KBM-7 (cell line): ENCODE data around the gene ANGPTL3.
"Not testable (repeated sequence)": the region's sequence is repeated elsewhere in the genome, so short reads cannot be mapped to it uniquely, and the experiment has no call there.

Experiments used
- DNase-seq: peaks from one replicate; pipeline ENCODE4 v3.0.0-alpha.2; 2015
- in situ Hi-C: fragments of 300-500 bp; cut with MboI; formaldehyde crosslinking; loops from 2 replicates; pipeline ENCODE4 v1.14.3; 2020; ENCODE audit warnings: low sequenced_read_pairs, low pct_unique_long_range_greater_than_20kb, mixed read lengths

The ANGPTL3 gene, protein sequence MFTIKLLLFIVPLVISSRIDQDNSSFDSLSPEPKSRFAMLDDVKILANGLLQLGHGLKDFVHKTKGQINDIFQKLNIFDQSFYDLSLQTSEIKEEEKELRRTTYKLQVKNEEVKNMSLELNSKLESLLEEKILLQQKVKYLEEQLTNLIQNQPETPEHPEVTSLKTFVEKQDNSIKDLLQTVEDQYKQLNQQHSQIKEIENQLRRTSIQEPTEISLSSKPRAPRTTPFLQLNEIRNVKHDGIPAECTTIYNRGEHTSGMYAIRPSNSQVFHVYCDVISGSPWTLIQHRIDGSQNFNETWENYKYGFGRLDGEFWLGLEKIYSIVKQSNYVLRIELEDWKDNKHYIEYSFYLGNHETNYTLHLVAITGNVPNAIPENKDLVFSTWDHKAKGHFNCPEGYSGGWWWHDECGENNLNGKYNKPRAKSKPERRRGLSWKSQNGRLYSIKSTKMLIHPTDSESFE

DNA sequence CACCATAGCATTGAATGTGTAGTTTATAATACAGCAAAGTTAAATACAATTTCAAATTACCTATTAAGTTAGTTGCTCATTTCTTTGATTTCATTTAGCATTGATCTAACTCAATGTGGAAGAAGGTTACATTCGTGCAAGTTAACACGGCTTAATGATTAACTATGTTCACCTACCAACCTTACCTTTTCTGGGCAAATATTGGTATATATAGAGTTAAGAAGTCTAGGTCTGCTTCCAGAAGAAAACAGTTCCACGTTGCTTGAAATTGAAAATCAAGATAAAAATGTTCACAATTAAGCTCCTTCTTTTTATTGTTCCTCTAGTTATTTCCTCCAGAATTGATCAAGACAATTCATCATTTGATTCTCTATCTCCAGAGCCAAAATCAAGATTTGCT, at the start of gene ANGPTL3:
ANGPTL3 (plus strand) TSS at position 240 of the 400 bp plus-strand sequence; CDS start at position 287, 47 bp downstream.
- in situ Hi-C loops, result no loop called here
- DNase-seq, result no peak

DNA sequence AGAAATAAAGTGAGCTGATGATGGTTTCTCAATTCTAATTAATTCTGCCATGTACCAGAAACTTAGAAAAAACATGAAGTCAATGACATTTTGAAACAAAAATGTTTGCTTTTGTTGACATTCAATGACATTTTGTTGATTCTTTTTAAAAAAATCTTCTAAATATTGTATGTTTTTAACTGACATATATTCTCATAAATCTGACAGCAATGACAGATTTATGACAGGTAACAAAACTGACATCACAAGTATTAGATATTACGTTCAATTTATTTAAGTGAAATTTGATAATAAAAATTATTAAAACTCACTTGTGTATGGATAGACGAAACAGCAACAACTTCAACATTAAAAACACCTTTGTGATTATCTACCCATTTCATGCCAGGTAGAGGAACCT, 36.0 kb upstream of the ANGPTL3 start:
- in situ Hi-C loops, result no loop called here
- no peak for DNase-seq

DNA sequence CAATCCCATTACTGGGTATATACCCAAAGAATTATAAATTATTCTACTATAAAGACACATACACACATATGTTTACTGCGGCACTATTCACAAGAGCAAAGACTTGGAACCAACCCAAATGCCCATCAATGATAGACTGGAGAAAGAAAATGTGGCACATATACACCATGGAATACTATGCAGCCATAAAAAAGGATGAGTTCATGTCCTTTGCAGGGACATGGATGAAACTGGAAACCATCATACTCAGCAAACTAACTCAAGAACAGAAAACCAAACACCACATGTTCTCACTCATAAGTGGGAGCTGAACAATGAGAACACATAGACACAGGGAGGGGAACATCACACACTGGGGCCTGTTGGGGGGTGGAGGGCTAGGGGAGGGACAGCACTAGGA, 30.1 kb upstream of the ANGPTL3 start:
- DNase-seq, in situ Hi-C loops: not testable (repeated sequence)

DNA sequence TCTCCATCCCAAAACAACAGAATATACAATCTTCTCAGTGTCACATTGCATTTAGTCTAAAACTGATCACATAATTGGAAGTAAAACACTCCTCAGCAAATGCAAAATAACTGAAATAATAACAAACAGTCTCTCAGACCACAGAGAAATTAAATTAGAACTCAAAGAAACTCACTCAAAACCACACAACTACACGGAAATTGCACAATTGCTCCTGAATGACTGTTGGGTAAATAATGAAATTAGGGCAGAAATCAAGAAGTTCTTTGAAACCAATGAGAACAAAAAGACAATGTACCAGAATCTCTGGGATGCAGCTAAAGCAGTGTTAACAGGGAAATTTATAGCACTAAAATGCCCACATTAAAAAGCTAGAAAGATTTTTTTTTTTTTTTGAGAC, 29.4 kb upstream of the ANGPTL3 start:
- peak; percentile 56 for DNase-seq
- in situ Hi-C loops, result not testable (repeated sequence)

DNA sequence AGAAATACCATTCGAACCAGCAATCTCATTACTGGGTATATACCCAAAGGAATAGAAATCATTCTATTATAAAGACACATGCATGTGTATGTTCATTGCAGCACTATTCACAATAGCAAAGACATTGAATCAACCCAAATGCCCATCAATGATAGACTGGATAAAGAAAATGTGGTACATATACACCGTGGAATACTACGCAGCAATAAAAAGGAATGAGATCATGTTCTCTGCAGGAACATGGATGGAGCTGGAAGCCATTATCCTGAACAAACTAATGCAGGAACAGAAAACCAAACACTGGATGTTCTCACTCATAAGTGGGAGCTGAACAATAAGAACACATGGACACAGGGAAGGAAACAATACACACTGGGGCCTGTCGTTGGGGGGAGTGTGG, 25.8 kb upstream of the ANGPTL3 start:
- DNase-seq, in situ Hi-C loops: not testable (repeated sequence)

DNA sequence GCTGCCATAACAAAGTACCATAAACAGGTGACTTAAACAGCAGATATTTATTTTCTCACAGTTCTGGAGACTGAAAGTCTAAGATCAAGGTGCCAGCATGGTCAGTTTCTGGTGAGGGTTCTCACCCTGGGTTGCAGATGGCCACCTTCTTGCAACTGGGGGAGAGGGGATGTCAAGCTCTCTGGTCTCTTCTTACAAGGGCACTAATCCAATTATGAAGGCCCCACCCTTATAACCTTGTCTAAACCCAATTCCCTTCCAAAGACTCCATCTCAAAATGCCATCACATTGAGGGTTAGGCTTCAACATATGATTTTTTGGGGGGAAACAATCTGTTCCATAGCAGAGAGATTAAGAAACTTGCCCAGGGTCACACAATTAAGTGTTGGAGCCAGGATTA, 24.8 kb upstream of the ANGPTL3 start:
- in situ Hi-C loops, result no loop called here
- DNase-seq, result no peak

DNA sequence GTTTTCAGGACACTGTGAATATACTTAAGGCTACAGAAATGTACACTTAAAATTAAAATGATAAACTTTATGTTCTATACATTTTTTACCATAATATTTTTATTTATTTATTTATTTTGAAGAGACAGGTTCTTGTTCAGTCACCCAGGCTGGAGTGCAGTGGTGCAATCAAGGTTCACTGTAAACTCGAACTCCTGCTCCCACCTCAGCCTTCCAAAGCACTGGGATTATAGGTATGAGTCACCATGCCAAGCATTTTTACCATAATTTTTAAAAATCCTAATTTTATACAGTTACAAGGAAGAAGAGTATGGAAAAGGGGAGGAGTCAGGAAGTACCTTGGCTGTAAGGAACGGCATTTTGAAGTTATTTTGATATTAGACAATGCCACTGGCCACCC, 23.6 kb upstream of the ANGPTL3 start:
- no peak for DNase-seq
- in situ Hi-C loops, result no loop called here

DNA sequence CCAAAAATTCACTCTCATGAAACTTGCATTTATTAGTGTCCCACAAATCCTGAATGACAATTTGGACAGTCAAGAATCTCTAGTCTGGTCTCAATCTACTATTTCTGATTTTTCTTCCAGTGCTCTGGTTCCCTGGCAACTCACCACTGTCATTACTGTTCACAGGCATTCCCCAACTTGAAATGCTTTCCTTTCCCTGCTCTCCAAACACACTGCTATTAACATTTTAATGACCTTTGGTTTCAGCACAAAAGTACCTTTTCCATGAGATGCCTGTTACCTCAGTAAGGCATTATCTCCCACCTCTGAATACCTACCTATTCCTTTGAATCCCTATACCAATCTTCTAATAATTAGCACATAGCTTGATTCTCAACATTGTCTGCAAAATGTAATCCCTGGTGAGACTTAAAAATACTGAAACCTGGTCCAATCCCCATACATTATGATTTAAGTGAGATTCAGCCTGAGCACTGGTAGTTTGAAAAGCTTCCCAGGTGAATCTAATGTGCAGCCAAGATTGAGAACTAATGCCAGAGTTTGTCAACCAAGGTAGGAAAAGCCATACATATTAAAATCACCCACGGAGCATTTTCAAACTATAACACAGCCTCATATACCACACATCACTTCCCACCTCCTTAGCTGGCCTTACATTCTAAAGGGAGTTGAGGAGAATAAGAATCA, 11.7 kb upstream of the ANGPTL3 start:
- DNase-seq, result no peak
- in situ Hi-C loops, result no loop called here

DNA sequence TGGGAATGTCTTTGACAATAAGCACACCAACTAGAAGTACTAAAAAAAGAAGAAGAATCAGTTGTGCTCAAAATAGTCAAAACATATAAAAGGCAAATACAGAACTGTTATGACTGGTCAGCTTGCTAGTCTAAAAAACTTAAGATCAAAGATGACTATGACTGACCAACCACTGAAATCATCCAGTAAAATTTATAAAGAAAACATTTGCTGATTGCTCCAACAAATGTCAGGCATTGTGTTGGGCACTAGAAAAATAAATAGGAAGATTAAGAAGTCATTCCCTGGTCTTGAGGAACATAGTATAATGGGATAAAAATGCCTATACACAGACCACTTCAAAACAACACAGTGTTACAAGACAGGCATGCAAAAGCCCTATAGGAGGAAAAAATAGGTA, 9.3 kb upstream of the ANGPTL3 start:
- in situ Hi-C loops, result no loop called here

DNA sequence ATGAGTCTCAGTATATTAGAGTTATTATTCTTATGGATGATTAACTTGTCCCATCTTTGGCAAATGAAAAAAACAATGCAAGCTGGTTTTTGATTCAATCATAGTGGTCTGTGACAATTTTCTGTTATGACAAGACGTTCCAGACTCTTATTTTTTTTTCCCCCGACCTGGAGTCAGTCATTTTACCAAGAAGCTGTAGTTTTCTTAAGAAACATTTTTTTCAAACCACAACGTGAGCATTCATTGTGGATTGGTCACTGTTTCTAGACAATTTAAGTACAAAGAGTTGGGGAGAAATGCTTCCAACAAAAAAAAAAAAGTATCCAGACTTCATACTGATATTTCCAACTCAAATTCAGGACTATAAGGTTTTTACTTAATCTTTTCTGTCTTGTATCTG, 8.0 kb upstream of the ANGPTL3 start:
- in situ Hi-C loops, result no loop called here

More for the DNA sequence above, 9.3 kb upstream of the ANGPTL3 start:
- no peak for DNase-seq

DNA sequence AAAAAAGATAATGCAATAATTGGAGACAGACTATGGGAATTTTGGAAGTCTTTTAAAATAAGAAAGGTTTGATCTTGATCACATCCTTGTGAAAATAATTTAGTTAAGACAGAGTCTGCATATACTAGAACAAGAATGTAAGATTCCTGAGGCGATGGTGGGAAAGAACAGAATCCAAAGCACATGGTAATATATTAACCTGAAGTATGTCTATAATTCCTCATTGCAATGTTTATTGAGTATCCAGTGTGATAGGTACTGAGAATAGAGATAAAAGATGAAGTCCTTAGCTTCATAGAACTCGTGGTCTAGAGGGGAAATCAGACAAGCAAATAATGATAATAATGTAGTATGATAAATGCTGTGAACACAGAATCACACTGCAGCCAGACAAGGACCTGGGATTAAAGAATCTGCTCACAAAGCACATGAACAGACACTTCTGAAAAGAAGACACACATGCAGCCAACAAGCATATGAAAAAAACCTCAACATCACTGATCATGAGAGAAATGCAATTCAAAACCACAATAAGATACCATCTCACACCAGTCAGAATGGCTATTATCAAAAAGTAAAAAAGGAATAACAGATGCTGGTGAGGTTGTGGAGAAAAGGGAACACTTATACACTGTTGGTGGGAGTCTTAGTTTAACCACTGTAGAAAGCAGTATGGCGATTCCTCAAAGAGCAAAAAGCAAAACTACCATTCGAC, 6.9 kb upstream of the ANGPTL3 start:
- no peak for DNase-seq
- in situ Hi-C loops, result no loop called here

More for the DNA sequence above, 8.0 kb upstream of the ANGPTL3 start:
- DNase-seq, result no peak

DNA sequence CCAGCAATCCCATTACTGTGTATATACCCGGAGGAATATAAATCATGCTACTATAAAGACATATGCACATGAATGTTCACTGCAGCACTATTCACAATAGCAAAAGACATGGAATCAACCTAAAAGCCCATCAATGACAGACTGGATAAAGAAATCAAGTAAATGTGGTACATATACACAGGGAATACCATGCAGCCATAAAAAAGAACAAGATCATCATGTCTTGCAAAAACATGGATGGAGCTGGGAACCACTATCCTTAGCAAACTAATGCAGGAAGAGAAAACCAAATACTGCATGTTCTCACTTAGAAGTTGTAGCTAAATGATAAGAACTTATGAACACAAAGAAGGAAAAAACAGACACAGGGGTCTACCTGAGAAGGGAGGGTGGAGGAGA, 6.4 kb upstream of the ANGPTL3 start:
- no peak for DNase-seq
- in situ Hi-C loops, result no loop called here

DNA sequence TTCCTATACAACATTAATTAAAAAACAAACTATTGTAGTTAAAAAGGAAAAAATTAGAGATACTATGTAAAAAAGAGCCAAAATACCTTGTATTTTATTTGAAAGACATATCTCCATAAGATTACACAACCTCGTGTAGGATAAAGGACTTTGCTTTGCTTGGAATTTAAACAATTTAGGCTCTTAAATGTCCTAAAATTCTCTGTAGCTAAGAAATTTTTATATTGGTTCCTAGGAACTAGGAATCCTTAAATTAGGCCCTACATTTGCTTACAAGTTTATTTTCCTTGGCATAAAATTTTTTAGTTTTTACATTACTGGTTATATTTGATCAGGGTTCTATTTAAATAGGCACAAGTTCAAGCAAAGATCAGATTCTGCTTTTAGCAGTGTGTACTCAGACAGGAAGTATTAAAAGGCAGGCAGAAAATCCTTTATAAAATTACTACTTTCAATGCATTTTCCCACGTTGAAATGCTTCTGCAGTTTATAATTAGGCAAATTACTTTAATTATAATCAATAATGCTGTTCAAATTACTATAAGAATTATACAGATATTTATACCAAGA, 3.4 kb upstream of the ANGPTL3 start:
- DNase-seq, result no peak
- in situ Hi-C loops, result no loop called here

DNA sequence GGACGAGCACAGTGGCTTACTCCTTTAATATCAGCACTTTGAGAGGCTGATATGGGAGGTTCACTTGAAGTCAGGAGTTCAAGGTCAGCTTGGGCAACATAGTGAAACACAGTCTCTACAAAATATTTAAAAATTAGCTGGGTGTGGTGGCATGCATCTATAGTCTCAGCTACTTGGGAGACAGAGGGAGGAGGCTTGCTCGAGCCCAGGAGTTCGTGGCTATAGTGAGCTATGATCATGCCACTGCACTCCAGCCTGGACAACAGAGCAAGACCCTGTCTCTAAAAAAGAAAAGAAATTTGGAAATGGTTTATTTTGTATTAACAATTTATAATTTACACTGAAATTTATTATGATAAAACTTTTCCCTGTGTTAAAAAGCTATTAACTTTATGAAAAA, 1.7 kb upstream of the ANGPTL3 start:
- no peak for DNase-seq
- in situ Hi-C loops, result no loop called here

DNA sequence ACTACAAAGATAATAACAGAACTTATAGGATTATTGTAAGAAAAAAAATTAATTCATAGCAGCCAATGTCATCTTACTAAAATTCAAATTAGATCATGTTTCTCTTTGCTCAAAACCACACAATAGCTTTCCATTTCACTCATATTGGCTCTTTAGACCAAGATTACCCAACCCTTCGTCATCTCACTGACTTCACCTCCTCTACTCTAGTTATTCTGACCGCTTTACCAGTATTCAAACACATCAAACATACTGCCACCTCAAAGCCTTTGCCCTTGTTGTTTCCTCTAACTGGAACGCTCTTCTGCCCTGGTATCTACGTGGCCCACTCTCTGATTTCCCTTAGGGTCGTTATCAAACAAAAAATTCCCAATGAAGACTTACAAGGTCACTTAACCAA, 1.7 kb downstream of the ANGPTL3 start:
- no peak for DNase-seq
- in situ Hi-C loops, result no loop called here

DNA sequence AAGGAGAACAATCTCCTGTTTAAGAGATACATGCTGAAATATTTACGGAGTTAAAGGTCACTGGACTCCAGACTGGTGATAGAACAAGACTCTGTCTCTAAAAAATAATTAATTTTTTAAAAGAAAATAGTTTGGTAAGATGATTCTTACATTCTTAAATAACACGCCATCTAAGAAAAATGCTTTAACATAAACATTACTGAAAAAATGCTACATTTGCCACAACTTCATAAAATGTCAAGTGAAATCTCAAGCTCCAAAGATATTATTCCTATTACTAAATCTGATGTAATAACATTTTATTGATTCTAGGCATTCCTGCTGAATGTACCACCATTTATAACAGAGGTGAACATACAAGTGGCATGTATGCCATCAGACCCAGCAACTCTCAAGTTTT, 4.1 kb downstream of the ANGPTL3 start:
- in situ Hi-C loops, result no loop called here
- DNase-seq, result no peak

DNA sequence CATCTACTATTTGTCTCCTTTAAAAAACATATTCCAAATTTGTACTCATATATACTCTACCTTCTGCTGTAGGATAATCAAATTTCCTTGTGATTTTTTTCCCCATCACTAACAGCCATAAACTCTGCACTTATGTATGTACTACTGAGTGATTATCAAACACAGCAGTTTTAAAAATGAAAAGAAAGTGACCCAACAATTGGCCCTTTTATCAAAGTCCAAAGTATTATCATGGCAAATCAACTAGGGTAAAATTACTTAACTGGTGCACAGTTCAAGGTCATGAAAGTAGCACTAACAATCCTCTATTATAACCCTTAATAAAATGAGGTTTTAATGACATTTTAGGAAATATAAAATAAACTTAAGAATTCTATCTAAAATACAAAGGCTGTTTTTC, 11.6 kb downstream of the ANGPTL3 start:
- in situ Hi-C loops, result no loop called here
- no peak for DNase-seq

DNA sequence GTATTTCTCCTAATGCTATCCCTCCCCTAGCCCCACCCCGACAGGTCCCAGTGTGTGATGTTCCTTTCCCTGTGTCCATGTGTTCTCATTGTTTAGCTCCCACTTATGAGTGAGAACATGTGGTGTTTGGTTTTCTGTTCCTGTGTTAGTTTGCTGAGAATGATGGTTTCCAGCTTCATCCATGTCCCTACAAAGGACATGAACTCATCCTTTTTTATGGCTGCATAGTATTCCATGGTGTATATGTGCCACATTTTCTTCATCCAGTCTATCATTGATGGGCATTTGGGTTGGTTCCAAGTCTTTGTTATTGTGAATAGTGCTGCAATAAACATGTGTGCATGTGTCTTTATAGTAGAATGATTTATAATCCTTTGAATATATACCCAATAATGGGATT, 13.3 kb downstream of the ANGPTL3 start:
- in situ Hi-C loops, DNase-seq: not testable (repeated sequence)

DNA sequence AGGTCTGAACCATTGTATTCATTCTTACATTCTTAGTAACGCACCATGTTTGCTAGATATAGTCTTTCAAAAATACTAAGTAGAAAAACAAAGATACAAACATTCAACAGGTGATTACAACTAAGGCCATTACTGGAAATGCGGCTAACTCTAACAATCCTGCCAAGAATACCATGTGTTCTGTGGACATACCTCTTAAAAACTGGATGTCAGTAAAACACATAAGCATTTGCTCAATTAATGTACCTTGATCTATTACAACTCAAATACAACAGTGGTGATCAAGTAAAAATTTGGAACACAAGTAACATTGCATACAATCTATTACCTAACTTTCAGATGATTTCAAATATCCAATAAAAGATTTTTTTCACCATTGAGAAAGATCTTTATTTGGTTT, 15.4 kb downstream of the ANGPTL3 start:
- in situ Hi-C loops, result no loop called here
- DNase-seq, result no peak

DNA sequence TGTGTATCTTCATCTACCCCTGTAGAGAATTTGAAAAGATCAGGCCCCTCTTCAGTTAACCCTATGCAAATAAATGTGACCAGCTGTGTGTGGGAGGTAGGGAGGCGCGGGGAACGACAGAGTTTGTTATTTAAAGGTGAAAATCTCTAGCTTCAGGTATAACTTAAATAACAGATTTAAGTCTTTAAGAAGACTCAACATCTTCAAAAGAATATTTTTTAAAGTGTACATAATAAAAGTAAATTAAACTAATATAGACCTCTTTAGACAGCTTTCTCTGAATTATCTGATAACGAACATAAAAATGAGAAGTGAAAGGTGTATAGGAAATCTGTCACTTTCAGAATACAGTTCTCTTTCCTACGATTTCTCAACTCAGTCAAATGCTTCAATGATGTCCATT, 16.0 kb downstream of the ANGPTL3 start:
- no peak for DNase-seq
- in situ Hi-C loops, result no loop called here
